Measurements from ENCODE around the gene LCMT1. TPM values are rescaled to one million over a fixed set of nuclear protein-coding genes. Genes with fewer than 3 reads are reported as not detected.
"Not testable (repeated sequence)": the region's sequence is repeated elsewhere in the genome, so short reads cannot be mapped to it uniquely, and the experiment has no call there.

LCMT1 gene
- total and polyA plus RNA-seq, 2 of the 4 experiments (the other 2 are of a cell fraction), result 33.1 to 60.4 TPM

DNA sequence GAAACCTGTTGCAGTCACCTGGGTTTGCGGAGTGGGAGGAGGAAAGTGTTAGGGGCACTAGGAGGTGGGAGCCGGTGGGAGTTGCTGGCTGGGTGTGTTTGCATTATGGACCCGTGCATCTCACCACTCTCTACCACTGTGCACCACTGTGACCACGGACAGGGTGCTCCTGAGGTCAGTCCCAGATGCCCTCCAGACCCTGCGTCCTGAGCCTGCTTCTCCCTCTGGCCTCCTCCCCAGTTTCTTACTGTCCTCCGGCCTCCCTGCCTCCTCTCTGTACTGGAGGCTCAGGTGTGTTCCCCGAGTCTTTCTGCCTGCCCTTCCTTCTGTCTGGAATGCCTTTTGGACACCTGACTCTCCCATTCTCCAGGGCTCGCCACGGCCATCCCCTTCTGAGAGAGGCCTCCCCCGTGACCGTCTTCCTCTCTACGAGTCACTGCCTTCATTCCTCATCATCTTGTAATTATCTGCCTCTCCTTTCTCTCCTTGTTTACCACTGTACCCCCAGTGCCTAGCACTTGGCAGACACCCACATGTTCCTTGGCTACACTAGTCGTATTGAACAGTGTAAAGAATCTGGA is 14.6 kb downstream of the LCMT1 start:
- BruUV-seq (replicated peaks); H3K36me3 ChIP-seq (ENCODE audit: control insufficient read depth, insufficient read depth, low read length); H3K56ac ChIP-seq (ENCODE audit: extremely low read depth, insufficient read depth, low read length); H4K91ac ChIP-seq (ENCODE audit: insufficient read depth, low read depth, low read length); H3K9me3 ChIP-seq (ENCODE audit: control insufficient read depth, insufficient read depth, low read length); H3K9ac ChIP-seq (ENCODE audit: low read depth, low read length); H3K4me3 ChIP-seq (ENCODE audit: insufficient read depth, low read depth, low read length); dilution Hi-C loops (cut with HindIII; ENCODE audit: low sequenced_read_pairs, unreplicated experiment); POLR2A ChIA-PET (ENCODE audit: unreplicated experiment); H2BK5ac ChIP-seq (ENCODE audit: low read depth, low read length, poor library complexity, severe bottlenecking); H3K4me2 ChIP-seq (ENCODE audit: low read depth, low read length); H4K5ac ChIP-seq (ENCODE audit: low read depth, low read length); H3K4me1 ChIP-seq (ENCODE audit: control insufficient read depth, insufficient read depth, low read length); H3K23ac ChIP-seq (ENCODE audit: low read depth, low read length); H3K18ac ChIP-seq (ENCODE audit: low read depth, low read length); H2AFZ ChIP-seq (replicated peaks; ENCODE audit: low read length, poor library complexity); H2AK9ac ChIP-seq (replicated peaks; ENCODE audit: low read depth, low read length, poor library complexity); H3K9me1 ChIP-seq (ENCODE audit: insufficient read depth, low read length); H4K8ac ChIP-seq (ENCODE audit: low read depth in 2 of 2, low read length in 2 of 2); H3K27ac ChIP-seq (ENCODE audit: insufficient read depth, low read length); H3K27me3 ChIP-seq (ENCODE audit: control insufficient read depth, insufficient read depth, low read length); H2BK15ac ChIP-seq (ENCODE audit: low read depth, low read length): not testable (repeated sequence)
- H2AK5ac ChIP-seq (ENCODE audit: low read depth, low read length), result peak overlapping the region; percentile 75
- in situ Hi-C loops (cut with MboI; ENCODE audit: low sequenced_read_pairs), result loop anchor here (5.0 to 10.0 kb wide), 2 partner anchors 74 to 99 kb away; no protein-coding TSS in a partner anchor
- 83% methylated on average over 4 of the region's 13 CpGs; no CpG with 5 or more reads in 1 of the 2 experiments for WGBS, 2 experiments (ENCODE audit: extremely low coverage in 2 of 2, insufficient read length in 1 of 2)
- peaks cover 17% of the 10 kb centered on the region for H4K20me1 ChIP-seq (ENCODE audit: insufficient read depth, low read length)
- H3K14ac ChIP-seq (replicated peaks; ENCODE audit: low read depth, low read length), result 0 out of 2 replicates have a peak overlapping the region, but pooled peaks have one; percentile 16
- peak overlapping the region; percentile 49 for H3K4ac ChIP-seq (ENCODE audit: low read depth, low read length)
- peak; percentile 29 for DNase-seq
- CTCF ChIA-PET, result interaction anchor here (1.3 kb wide), 1 partner anchor 24 kb away, joined by 3 read pairs; no protein-coding TSS in a partner anchor
- H2BK120ac ChIP-seq (ENCODE audit: low read depth, low read length), result 0 out of 2 replicates have a peak overlapping the region, but pooled peaks have one; percentile 4
- H2BK20ac ChIP-seq (ENCODE audit: low read depth, low read length), result peak overlapping the region; percentile 11; the same call in 1 of the 2 replicates
- peaks cover 23 to 39% of the 10 kb centered on the region in 2 experiments for H3K79me1 ChIP-seq (ENCODE audit: low read depth in 1 of 2, low read length in 2 of 2)
- intact Hi-C loops (cut with micrococcal nuclease), result loop anchor here (1.0 to 2.0 kb wide), 2 partner anchors 71 to 99 kb away; no protein-coding TSS in a partner anchor
- ATAC-seq (ENCODE audit: low read depth), result peak; percentile 66

Measured in IMR-90 (cell line).